HG03196 (cell line): ENCODE results near the gene MAPK14.

Source experiments
- ATAC-seq: cut with Tn5 transposase; IDR thresholded peaks from one replicate; pipeline ENCODE4 v1.9.1; 2021; ENCODE audit not compliant: unreplicated experiment

Gene MAPK14

DNA sequence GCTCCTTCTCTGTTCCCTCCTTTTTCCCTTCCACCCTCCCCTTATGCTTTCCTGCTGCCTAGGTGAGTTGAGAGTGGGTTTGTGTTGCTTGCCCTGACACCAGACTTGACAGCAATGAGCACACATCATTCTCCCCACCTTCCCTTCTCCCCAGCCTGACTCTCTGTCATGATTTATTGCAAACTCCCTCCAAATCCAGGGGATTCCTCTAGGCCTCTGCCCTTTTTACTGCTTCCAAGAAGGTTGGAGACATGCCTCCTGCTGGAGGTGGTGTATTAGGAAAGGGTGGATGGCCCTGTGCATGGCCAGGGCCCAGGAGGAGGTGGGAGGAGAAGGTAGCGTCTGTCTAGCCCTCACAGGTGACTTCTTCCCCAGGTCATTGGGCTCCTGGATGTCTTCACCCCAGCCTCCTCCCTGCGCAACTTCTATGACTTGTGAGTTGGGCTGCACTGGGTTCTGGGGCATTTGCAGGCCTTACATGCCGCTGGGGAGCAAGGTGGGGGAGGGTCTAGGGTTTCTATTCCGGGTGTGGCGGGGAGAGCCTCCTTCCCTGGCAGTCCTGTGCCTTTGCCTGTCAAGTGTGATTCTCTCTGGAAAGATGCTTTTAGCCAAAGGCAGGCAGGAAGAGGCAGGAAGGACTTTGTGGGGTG lies 104.8 kb downstream of the MAPK14 start:
- ATAC-seq: no peak

GRCh38 chr6:36133148-36133547 lies 105.5 kb downstream of the MAPK14 start:
- ATAC-seq: no peak

GRCh38 chr6:36133912-36134311 lies 106.3 kb downstream of the MAPK14 start:
- no peak for ATAC-seq

DNA sequence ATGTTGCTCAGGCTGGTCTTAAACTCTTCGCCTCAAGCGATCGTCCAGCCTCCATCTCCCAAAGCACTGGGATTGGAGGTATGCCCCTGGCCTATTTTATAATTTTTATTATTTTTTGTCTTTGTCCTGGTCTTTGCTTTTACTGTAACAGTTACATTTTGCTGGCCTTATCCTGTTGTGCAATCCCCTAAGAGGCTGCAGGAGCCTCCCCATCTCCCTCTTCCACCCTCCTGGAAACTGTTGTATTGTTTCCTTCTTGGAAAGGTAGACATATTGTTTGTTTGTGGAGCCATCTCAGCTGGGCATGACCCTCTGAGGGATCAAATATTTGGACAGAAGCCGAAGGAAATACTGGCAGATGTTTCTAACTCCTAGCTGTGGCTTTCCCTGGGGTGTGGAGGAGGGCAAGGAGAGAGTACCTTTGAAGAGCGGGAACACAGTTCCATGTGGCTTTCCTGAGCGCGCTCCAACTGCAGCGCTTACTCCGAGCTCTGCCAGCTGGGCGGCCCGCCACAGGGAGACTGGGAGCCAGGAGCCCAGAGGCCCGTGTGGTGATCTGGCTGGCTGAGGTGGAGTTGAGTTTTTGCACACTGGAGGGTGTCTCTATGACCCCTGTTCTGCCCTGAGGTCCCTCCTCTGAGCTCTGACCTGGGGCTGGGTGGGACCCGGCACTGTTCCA lies 107.6 kb downstream of the MAPK14 start:
- ATAC-seq: no peak

DNA sequence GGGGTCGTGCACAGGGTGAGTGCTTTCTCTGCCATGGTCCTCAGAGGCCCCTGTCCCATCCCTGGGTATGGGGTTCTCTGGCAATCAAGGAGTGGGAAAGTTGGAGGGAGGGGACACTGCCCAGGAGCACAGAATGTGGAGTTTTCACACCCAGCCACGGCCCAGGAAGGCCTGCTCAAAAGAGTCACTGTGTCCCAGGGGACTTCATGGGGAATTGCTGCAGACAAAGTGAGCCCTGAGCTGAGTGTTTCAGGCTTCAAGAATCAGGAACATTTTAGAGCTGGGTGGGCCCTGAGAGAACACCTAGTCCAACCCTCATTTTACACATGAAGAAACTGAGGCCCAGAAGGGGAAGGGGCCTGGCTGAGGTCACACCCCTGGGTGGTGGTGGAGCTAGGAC lies 108.4 kb downstream of the MAPK14 start:
- ATAC-seq: no peak

- ATAC-seq: no peak
Measured at GRCh38 chr6:36136551-36136950, 108.9 kb downstream of the MAPK14 start.

GRCh38 chr6:36138667-36139066 lies 111.1 kb downstream of the MAPK14 start:
- ATAC-seq: no peak

DNA sequence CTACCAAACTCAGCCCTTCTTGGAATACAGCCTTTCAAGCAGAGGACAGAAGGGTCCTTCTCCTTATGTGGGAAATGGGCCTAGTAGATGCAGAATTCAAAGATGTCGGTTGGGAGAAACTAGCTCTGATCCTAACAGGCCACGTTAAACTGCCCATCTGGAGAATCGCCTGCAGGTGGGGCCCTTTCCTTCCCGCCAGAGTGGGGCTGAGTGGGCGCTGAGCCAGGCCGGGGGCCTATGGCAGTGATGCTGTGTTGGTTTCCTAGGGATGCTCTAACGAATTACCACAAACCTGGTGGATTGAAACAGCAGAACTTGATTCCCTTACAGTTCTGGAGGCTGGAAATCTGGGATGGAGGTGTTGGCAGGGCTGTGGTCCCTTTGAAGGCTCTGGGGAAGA lies 111.8 kb downstream of the MAPK14 start:
- no peak for ATAC-seq

DNA sequence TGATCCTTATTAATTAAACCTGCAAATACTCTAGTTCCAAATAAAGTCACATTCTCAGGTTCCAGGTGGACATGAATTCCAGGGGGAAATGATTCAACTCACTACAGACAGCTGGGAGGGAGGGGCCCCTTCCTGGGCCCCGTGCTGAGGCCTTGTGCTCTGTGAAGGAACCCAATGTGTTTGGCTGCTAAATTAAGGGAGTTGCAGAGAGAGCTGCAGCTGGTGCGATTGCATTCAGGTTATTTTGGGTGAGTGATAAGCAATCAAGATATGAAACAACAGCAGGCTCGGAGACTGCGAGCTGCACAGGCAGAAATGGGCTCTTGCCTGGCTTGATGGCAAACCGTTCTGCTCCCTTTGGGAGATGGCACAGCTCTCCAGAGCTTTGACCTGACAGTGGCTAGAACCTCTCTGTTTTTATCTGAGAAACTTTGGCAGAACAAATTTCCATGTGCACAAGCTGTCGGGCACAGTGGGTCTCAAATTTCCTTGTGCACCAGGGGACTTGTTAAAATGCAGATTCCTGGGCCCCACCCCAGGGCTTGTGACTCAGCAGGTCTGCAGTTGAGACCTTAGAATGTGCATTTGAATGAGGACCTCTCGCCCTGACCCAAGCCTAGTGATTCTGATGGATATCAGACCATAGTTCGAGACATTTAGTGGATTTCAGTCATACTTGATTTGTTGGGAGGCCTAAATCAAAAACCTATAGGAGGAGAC lies 112.5 kb downstream of the MAPK14 start:
- ATAC-seq: no peak

DNA sequence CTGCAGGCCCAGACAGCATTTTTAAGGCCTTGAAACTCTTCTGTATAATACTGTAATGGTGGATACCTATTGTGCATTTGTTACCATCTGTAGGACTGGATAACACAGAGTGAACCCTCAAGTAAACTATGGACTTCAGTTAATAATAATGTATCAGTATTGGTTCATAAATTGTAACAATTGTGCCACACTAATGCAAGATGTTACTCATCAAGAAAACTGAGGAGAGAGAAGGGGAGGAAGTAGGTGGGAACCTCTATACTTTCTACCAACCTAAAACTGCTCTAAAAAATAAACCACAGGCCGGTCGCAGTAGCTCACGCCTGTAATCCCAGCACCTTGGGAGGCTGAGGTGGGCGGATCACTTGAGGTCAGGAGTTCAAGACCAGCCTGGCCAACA lies 113.5 kb downstream of the MAPK14 start:
- ATAC-seq: no peak

GRCh38 chr6:36141961-36142360 lies 114.4 kb downstream of the MAPK14 start:
- ATAC-seq: no peak

DNA sequence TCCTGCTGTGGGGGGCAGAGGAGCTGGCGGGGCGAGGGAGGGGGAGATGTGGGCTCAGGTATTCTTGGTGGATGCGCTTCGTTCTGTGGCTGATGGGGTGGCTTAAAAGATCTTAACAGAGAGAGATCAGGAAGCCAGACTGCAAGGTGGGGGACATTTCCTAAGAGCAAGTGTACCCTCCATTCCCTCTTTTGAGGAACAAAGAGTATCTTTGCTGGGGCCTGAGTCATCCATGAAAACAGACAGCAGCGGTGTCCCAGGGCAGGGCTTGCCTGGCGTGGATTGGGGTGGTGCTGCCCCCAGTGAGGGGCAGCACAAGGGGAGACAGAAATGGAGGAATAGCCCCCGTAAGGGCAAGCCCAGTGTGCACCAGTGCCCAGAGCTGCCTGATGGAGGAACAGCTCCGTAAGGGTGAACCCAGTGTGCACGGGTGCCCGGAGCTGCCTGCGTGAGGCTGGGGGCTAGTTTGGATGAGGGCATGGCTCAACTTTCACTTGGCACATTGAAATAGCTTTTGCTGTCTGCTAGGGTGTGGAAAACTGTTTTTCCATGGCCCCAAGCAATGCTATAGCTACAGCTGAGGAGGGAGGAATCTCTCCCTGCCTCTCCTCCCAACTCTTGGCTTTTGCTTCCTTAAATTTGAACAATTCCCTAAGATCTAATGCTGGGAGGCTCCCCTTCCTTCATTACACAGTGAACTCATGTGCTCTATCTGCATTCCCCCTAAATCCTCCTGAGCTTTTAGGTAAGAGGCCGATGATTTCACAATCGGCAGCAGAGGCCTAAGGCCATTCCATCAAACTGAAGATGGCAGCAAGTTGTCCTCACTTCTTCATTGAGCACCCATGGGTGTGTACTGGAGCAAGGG lies 115.6 kb downstream of the MAPK14 start:
- ATAC-seq: no peak

DNA sequence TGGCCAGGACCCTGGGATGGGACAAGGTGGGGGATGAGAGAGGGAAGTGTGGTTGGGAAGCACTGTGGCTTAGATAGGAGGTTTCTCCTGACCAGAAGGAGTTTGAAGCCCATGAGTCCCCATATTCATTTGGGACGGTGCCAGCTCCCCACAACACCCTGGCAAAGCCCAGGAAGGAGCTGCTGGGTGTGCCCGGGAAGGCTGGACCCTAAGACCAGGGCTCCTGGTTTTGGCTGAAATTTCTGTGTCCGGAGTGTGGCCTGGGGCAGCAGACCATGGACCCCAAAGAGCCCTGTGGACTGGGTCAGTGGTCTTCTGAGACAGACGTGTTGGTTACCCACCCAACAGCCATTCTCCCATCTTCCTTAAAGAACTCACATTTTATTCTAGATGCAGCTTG lies 117.9 kb downstream of the MAPK14 start:
- ATAC-seq: no peak

DNA sequence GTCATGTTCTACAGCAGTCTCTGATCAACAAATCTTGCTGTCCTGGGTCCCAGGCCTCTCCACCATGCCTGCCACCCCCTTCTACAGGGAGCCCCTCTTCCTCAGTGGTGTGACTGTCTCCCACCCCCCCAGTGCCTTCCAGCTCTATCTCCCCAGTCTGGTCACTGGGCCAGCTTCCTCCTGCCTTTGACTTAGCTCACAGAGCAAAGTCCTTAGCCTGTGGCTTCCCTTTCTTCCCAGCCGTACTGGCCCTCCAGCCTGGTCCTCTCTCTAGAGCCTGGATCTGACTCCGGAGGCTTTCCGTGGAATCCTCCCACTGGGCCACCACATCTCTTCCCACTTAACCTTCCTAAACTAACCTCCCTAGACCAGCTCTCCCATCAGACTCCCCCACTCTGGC lies 119.7 kb downstream of the MAPK14 start:
- ATAC-seq: no peak

DNA sequence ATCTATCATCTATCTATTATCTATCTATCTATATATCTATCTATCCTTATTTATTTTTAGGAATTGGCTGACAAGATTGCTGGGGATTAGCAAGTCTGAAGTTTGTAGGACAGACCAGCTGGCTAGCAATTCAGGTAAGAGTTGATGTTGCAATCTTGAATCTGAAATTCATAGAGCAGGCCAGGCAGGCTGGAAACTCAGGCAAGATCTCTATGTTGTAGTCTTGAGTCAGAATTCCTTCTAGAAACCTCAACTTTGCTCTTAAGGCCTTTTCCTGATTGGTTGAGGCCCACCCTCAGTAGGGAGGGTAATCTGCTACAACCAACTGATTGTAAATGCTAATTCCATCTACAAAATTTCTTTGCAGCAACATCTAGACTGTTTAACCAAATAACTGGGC lies 121.9 kb downstream of the MAPK14 start:
- ATAC-seq: no peak

GRCh38 chr6:36150283-36150682 lies 122.7 kb downstream of the MAPK14 start:
- no peak for ATAC-seq

- ATAC-seq: no peak
Measured at GRCh38 chr6:36154286-36154685, 126.7 kb downstream of the MAPK14 start.

GRCh38 chr6:36155662-36156061 lies 128.1 kb downstream of the MAPK14 start:
- no peak for ATAC-seq

DNA sequence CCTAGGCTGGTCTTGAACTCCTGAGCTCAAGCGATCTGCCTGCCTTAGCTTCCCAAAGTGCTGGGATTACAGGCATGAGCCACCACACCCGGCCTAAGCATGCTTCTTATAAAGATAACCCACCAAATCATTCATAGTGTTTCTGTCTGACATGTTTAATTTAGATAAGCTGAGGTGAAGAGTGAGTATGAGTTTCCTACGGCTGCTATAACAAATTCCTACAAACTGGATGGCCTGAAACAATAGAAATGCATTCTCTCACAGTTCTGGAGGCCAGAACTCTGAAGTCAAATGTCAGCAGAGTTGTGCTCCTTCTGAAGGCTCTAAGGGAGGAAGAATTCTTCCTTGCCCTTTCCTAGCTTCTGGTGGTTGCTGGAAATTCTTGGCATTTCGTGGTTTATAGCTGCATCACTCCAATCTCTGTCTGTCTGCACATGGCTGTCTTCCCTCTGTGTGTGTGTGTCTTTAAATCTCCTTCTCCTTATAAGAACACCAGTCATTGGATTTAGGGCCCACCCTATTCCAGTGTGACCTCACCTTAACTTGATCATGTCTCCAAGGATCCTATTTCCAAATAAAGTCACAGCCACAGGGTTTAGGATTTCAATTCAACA lies 132.6 kb downstream of the MAPK14 start:
- ATAC-seq: no peak
